Type B pancreatic cell (in vitro differentiated cells): ENCODE measurements around the gene TAS2R40. TPM values are rescaled to one million over a fixed set of nuclear protein-coding genes. Genes with fewer than 3 reads are reported as not detected.

ENCODE experiments used
- DNase-seq: peaks from one replicate; pipeline ENCODE4 v3.0.0; 2021; ENCODE audit warnings: mixed read lengths; ENCODE audit not compliant: unreplicated experiment; ENCODE audit errors: extremely low spot score
- H3K27ac Mint-ChIP-seq: 2 replicates; pipeline ENCODE4 v1.8.0; 2021; ENCODE audit warnings: mild to moderate bottlenecking, mixed read lengths
- H3K27me3 Mint-ChIP-seq: 2 replicates; pipeline ENCODE4 v1.8.0; 2021; ENCODE audit warnings: mixed read lengths
- H3K36me3 Mint-ChIP-seq: 2 replicates; pipeline ENCODE4 v1.8.0; 2021; ENCODE audit warnings: mixed read lengths
- H3K4me1 Mint-ChIP-seq: one replicate; pipeline ENCODE4 v1.8.0; 2021; ENCODE audit warnings: mixed read lengths; ENCODE audit not compliant: unreplicated experiment
- H3K4me3 Mint-ChIP-seq: 2 replicates; pipeline ENCODE4 v1.8.0; 2021; ENCODE audit warnings: mild to moderate bottlenecking, mixed read lengths
- H3K9me3 Mint-ChIP-seq: 2 replicates; pipeline ENCODE4 v1.8.0; 2021; ENCODE audit warnings: mixed read lengths
- total RNA-seq: library from RNA; stranded (reverse); gene quantifications from 2 replicates; pipeline ENCODE4 v1.2.1, GENCODE V29; 2021; ENCODE audit warnings: low replicate concordance
- TF ChIP-seq, protein P1 (sequence below): fragments of 200-600 bp; sonication (generic); conservative IDR thresholded peaks from 2 replicates; pipeline ENCODE4 v1.5.0; 2021; ENCODE audit warnings: antibody characterized with exemption, mild to moderate bottlenecking

The TAS2R40 gene
- total RNA-seq, 1 donor from 2014 or later: not detected

DNA sequence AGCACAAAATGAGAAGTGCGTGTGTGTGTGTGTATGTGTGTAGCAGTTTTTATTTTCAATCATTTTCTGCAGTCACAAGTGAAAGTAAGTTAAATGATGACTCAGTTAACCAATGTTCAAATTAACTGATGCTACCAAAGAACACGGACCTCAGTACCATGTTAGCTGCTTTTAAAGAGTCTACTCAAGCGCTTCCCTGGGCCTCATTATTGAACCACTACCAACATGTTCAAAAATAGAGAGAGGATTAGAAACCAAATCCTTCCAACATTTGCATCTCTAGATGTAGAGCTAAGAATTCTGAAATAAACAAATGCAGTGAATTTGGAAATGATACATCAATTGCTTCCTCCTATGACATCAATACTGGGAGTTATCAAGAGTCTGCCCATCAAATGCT is 38.8 kb upstream of the TAS2R40 start, which contains the start of gene TAS2R39:
Gene TAS2R39, plus strand, starts transcription at position 396 of the 400 bp plus-strand sequence. Its CDS starts 0 bp downstream, at position 396.
- TF ChIP-seq, protein P1, sequence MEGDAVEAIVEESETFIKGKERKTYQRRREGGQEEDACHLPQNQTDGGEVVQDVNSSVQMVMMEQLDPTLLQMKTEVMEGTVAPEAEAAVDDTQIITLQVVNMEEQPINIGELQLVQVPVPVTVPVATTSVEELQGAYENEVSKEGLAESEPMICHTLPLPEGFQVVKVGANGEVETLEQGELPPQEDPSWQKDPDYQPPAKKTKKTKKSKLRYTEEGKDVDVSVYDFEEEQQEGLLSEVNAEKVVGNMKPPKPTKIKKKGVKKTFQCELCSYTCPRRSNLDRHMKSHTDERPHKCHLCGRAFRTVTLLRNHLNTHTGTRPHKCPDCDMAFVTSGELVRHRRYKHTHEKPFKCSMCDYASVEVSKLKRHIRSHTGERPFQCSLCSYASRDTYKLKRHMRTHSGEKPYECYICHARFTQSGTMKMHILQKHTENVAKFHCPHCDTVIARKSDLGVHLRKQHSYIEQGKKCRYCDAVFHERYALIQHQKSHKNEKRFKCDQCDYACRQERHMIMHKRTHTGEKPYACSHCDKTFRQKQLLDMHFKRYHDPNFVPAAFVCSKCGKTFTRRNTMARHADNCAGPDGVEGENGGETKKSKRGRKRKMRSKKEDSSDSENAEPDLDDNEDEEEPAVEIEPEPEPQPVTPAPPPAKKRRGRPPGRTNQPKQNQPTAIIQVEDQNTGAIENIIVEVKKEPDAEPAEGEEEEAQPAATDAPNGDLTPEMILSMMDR: no peak
- peaks cover 4% of the 10 kb centered on the region for H3K27me3 Mint-ChIP-seq
- no peak within 1 kb of the TSS for H3K27ac Mint-ChIP-seq
- no peaks in the 10 kb centered on the region for H3K4me1 Mint-ChIP-seq
- H3K9me3 Mint-ChIP-seq: no peaks in the 10 kb centered on the region
- DNase-seq: no peak
- H3K4me3 Mint-ChIP-seq: no peak within 1 kb of the TSS
- H3K36me3 Mint-ChIP-seq: no peaks in the 10 kb centered on the region

DNA sequence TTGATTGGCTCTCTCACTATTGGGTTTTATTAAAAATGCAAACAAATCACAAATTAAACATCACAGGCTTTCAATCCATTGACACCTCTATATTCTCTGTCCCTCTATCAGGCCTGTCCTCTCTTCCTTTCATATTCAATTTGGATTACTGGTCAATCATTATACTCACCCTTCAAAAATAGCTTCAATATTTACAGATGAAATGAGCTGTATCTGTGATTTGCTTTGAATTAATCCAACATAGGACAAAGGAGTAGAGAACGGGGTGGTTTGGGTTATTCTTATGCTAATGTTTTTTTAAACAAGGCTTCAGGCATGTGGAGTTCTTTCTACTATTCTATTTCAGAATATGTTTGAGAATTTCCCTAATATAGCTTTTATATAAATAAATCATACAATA is 36.3 kb upstream of the TAS2R40 start:
- TF ChIP-seq, protein P1: no peak
- Mint-ChIP-seq H3K27me3 (peaks cover 4% of the 10 kb centered on the region), H3K27ac (no peak overlapping the region), H3K4me1 (no peaks in the 10 kb centered on the region), H3K9me3 (no peaks in the 10 kb centered on the region), H3K36me3 (no peaks in the 10 kb centered on the region), H3K4me3 (no peak overlapping the region)
- DNase-seq: no peak

DNA sequence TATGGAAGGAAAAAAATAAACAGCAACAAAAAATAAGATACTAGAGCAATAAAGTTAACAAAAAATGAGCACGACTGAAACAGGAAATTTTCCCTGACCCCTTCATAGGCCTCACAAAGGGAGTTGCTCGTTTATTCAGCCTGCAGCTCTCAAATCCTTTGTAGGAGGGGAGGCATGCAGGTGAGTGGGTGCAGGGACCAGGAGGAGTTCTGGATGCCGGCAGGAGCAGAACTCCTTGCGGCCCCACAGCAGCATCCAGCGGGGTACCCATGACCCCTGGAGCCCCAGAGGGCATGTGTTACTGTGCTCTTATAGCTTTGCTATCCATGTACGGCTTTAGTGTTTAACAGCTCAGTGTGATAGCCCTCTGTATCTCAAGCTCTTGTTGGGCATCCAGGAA is 32.8 kb upstream of the TAS2R40 start:
- Mint-ChIP-seq H3K27ac (no peak overlapping the region), H3K27me3 (peaks cover 1% of the 10 kb centered on the region), H3K4me1 (no peaks in the 10 kb centered on the region), H3K9me3 (no peaks in the 10 kb centered on the region), H3K36me3 (no peaks in the 10 kb centered on the region), H3K4me3 (no peak overlapping the region)
- DNase-seq: no peak
- TF ChIP-seq, protein P1: no peak

DNA sequence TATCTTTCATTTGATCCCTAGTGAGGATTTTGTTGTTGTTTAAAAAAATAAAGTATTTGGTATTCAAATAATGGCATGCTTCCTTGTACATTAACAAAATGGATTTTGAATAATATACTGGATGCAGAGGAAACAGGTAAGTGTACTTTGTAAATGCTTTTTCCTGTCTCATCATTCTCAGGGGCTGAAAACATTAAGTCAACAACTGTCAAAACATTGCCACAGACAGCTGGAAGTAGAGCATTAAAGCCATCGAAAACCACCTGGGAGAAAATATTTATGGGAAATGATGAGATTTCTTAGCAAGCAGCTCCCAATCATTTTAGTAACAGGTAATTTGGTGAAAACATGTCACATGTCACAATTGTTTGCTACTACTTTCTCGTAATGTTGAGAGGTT is 28.0 kb upstream of the TAS2R40 start:
- no peaks in the 10 kb centered on the region for H3K27me3 Mint-ChIP-seq
- H3K36me3 Mint-ChIP-seq: no peaks in the 10 kb centered on the region
- TF ChIP-seq, protein P1: no peak
- H3K4me3 Mint-ChIP-seq: no peak overlapping the region
- H3K9me3 Mint-ChIP-seq: no peaks in the 10 kb centered on the region
- DNase-seq: no peak
- H3K4me1 Mint-ChIP-seq: no peaks in the 10 kb centered on the region
- no peak overlapping the region for H3K27ac Mint-ChIP-seq

DNA sequence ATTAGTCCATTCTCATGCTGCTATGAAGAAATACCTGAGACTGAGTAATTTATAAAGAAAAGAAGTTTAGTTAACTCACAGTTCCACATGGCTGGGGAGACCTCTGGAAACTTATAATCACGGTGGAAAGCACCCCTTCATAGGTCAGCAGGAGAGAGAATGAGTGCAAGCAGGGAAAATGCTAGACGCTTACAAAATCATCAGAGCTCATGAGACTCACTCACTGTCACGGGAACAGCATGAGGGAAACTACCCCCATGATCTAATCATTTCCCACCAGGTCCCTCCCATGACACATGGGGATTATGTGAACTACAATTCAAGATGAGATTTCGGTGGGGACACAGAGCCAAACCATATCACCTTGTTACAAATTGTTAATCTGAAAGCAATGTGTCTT is 22.8 kb upstream of the TAS2R40 start:
- Mint-ChIP-seq H3K4me3 (no peak overlapping the region), H3K4me1 (no peaks in the 10 kb centered on the region), H3K9me3 (no peaks in the 10 kb centered on the region), H3K36me3 (no peaks in the 10 kb centered on the region), H3K27me3 (no peaks in the 10 kb centered on the region), H3K27ac (no peak overlapping the region)
- TF ChIP-seq, protein P1: no peak
- no peak for DNase-seq

DNA sequence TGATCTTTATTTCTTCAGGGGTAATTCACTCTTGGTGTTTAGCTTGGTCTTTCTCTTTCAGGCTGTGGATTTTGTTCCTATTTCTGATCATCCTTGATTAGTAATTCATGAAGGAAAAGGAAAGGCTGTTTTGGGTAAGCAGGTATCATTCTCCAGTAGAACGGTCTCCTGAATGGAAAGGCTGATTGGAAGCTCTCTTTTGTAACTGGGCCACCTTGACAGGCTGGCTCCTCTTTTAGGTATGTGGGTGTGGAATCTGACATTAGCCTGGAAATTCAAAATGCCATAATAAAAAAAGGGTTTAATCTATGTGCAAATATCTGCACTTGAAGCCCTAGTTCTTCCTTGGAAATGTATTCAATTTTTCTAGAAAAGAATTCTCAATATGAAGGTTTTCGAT is 19.7 kb upstream of the TAS2R40 start:
- no peaks in the 10 kb centered on the region for H3K27me3 Mint-ChIP-seq
- H3K36me3 Mint-ChIP-seq: no peaks in the 10 kb centered on the region
- no peak overlapping the region for H3K4me3 Mint-ChIP-seq
- H3K9me3 Mint-ChIP-seq: no peaks in the 10 kb centered on the region
- TF ChIP-seq, protein P1: no peak
- no peaks in the 10 kb centered on the region for H3K4me1 Mint-ChIP-seq
- no peak overlapping the region for H3K27ac Mint-ChIP-seq
- no peak for DNase-seq
